Measurements from ENCODE around the gene STAM. TPM values are rescaled to one million over a fixed set of nuclear protein-coding genes. Genes with fewer than 3 reads are reported as not detected.

Gene STAM
- total RNA-seq, 4 donors from 2014 or later = 15.6 to 18.8 (median 17.4) TPM

- Histone ChIP-seq H3K36me3 (no peaks in the 10 kb centered on the region), H3K27ac (replicated peaks in 1 of 4) (no peak overlapping the region), H3K27me3 (no peaks in the 10 kb centered on the region), H3K9me3 (no peaks in the 10 kb centered on the region), H3K4me1 (no peaks in the 10 kb centered on the region), H3K4me3 (no peak overlapping the region)
- intact Hi-C loops (cut with DNase I) = no loop called here
- no peak for DNase-seq (ENCODE audit: extremely low spot score)
- no peak for TF ChIP-seq POLR2A (IDR thresholded peaks at IDR 0.05; ENCODE audit: low read depth)
- TF ChIP-seq, protein P1, sequence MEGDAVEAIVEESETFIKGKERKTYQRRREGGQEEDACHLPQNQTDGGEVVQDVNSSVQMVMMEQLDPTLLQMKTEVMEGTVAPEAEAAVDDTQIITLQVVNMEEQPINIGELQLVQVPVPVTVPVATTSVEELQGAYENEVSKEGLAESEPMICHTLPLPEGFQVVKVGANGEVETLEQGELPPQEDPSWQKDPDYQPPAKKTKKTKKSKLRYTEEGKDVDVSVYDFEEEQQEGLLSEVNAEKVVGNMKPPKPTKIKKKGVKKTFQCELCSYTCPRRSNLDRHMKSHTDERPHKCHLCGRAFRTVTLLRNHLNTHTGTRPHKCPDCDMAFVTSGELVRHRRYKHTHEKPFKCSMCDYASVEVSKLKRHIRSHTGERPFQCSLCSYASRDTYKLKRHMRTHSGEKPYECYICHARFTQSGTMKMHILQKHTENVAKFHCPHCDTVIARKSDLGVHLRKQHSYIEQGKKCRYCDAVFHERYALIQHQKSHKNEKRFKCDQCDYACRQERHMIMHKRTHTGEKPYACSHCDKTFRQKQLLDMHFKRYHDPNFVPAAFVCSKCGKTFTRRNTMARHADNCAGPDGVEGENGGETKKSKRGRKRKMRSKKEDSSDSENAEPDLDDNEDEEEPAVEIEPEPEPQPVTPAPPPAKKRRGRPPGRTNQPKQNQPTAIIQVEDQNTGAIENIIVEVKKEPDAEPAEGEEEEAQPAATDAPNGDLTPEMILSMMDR (IDR thresholded peaks at IDR 0.05) = no peak
- no peak for TF ChIP-seq POLR2AphosphoS5 (IDR thresholded peaks at IDR 0.05)
- no peak for TF ChIP-seq EP300 (IDR thresholded peaks at IDR 0.05)
- 92% methylated on average over 8 of the region's 8 CpGs for WGBS
These were observed 86.7 kb downstream of the STAM start for GRCh38 chr10:17730667-17731066.

DNA sequence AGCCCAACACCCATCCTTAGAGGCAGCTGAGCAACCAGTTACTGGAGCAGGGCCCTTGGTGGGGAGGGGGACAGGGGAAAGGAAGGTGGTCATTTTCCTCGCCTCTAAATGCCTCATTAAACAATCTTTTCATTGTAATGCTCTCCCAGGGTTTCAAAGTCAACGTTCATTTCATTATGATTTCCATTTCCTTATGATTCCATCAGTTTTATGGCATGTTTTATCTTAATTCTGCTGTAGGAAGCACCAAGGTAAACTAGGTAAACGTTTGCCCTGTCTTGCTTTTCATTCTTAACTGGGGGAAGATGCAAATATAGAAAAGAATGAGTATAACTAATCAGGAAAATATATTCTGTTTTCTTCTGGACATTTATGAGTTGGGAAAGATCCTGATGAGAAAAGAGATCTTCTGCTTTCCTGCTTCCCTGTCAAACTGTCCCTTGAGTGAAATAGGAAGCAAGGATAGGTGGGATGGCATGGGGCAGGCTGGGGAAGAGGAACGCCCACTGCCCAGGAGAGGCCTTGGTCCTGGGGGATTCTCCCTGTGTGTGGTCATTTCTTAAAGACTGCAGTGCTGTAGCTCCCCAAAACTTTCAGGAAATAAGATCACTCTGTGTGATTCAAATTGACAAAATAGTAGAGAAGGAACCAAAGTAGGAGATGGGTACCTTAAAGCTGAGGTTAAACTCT, 87.5 kb downstream of the STAM start:
- H3K27me3 ChIP-seq = no peaks in the 10 kb centered on the region
- no peak for DNase-seq (ENCODE audit: extremely low spot score)
- WGBS = 77% methylated on average over 4 of the region's 4 CpGs
- no peaks in the 10 kb centered on the region for H3K9me3 ChIP-seq
- no peak overlapping the region for H3K4me3 ChIP-seq
- H3K36me3 ChIP-seq = no peaks in the 10 kb centered on the region
- TF ChIP-seq POLR2AphosphoS5 (IDR thresholded peaks at IDR 0.05) (no peak), EP300 (IDR thresholded peaks at IDR 0.05) (no peak), POLR2A (IDR thresholded peaks at IDR 0.05; ENCODE audit: low read depth) (no peak)
- TF ChIP-seq, protein P1 (IDR thresholded peaks at IDR 0.05) = no peak
- intact Hi-C loops (cut with DNase I) = no loop called here
- no peak overlapping the region for H3K27ac ChIP-seq (replicated peaks in 1 of 4)
- H3K4me1 ChIP-seq = no peaks in the 10 kb centered on the region

DNA sequence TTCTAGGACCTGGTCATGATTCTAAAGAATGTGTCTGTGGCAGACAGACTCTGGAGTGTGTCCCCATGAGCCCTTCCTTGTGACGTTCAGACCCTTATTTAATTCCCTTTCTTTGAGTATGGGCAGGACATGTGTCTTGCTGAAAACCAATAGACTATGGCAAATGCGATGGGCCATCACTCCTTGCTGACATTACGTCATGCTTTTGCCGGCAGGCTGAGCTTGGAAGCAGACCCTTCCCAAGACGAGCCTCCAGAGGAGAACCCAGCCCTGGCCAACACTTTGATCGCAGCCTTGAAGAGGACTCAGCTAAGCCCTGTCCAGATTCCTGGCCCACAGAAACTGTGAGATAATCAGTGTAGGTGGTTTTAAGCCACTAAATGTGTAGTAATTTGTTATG, 89.7 kb downstream of the STAM start:
- no peak overlapping the region for H3K4me3 ChIP-seq
- WGBS = 93% methylated on average over 6 of the region's 6 CpGs
- no peaks in the 10 kb centered on the region for H3K9me3 ChIP-seq
- intact Hi-C loops (cut with DNase I) = no loop called here
- no peaks in the 10 kb centered on the region for H3K27me3 ChIP-seq
- TF ChIP-seq POLR2A (IDR thresholded peaks at IDR 0.05; ENCODE audit: low read depth) (no peak), EP300 (IDR thresholded peaks at IDR 0.05) (no peak), POLR2AphosphoS5 (IDR thresholded peaks at IDR 0.05) (no peak)
- TF ChIP-seq, protein P1 (IDR thresholded peaks at IDR 0.05) = no peak
- DNase-seq (ENCODE audit: extremely low spot score) = no peak
- H3K27ac ChIP-seq (replicated peaks in 1 of 4) = no peak overlapping the region
- no peaks in the 10 kb centered on the region for H3K36me3 ChIP-seq
- H3K4me1 ChIP-seq = peaks cover 0 to 11% (median 6%) of the 10 kb centered on the region in 4 donors

DNA sequence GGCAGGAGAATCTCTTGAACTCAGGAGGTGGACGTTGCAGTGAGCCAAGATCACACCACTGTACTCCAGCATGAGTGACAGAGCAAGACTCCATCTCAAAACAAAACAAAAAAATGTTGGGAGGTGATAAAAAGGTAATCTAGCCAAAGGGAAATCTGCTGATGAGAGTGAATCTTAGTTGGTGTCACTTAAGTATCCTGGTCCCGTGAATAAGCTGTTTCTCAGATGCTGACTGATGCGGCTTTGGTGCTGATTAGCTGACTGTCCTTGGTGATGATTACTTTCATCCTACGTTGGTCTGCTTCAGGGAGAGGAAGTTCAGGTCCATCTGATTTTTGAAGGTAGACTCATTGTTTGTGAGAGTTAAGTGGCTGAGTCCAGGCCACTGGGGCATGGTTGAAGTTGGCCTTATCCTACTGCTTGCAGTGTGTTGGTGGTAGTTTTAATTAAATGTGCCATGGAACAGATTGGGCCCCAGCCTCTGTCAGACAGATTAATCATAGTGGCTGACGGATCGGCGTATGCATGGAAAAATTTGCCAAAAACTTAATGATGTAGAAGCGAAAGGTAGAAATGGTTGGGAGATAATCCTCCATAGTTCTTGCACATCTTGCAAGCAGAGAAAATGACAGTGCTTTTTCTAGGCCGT, 90.6 kb downstream of the STAM start:
- WGBS = 80% methylated on average over 9 of the region's 9 CpGs
- Histone ChIP-seq H3K9me3 (no peaks in the 10 kb centered on the region), H3K27me3 (no peaks in the 10 kb centered on the region), H3K4me1 (peaks cover 0 to 11% (median 6%) of the 10 kb centered on the region in 4 donors), H3K27ac (replicated peaks in 1 of 4) (no peak overlapping the region), H3K36me3 (no peaks in the 10 kb centered on the region), H3K4me3 (no peak overlapping the region)
- intact Hi-C loops (cut with DNase I) = no loop called here
- DNase-seq (ENCODE audit: extremely low spot score) = no peak
- TF ChIP-seq POLR2AphosphoS5 (IDR thresholded peaks at IDR 0.05) = no peak
- no peak for TF ChIP-seq POLR2A (IDR thresholded peaks at IDR 0.05; ENCODE audit: low read depth)
- TF ChIP-seq EP300 (IDR thresholded peaks at IDR 0.05) = no peak
- TF ChIP-seq, protein P1 (IDR thresholded peaks at IDR 0.05) = no peak

Measured in esophagus muscularis mucosa (tissue), 4 donors.